CMK (cell line): ENCODE data around the gene SLC25A21.
"Not testable (repeated sequence)": the region's sequence is repeated elsewhere in the genome, so short reads cannot be mapped to it uniquely, and the experiment has no call there.

Experiments
- DNase-seq: peaks from one replicate; pipeline ENCODE4 v3.0.0-alpha.2; 2010; ENCODE audit warnings: low read depth

SLC25A21 gene

GRCh38 chr14:37088356-37089215, 83.8 kb downstream of the SLC25A21 start:
- no peak for DNase-seq

GRCh38 chr14:37087520-37087919, 84.9 kb downstream of the SLC25A21 start:
- DNase-seq, result no peak

- DNase-seq, result no peak
Observed at GRCh38 chr14:37083599-37083998, 88.8 kb downstream of the SLC25A21 start.

- no peak for DNase-seq
Observed at GRCh38 chr14:37082449-37082848, 90.0 kb downstream of the SLC25A21 start.

GRCh38 chr14:37081856-37082255, 90.5 kb downstream of the SLC25A21 start:
- no peak for DNase-seq

GRCh38 chr14:37081218-37081617, 91.2 kb downstream of the SLC25A21 start:
- no peak for DNase-seq

- DNase-seq, result no peak
Observed at GRCh38 chr14:37078131-37078530, 94.3 kb downstream of the SLC25A21 start.

- not testable (repeated sequence) for DNase-seq
Observed at GRCh38 chr14:37074320-37074719, 98.1 kb downstream of the SLC25A21 start.

GRCh38 chr14:37063467-37064240, 108.8 kb downstream of the SLC25A21 start:
- DNase-seq, result no peak

- DNase-seq, result no peak
Observed at GRCh38 chr14:37062191-37062803, 110.1 kb downstream of the SLC25A21 start.

- no peak for DNase-seq
Observed at GRCh38 chr14:37061697-37062096, 110.7 kb downstream of the SLC25A21 start.

GRCh38 chr14:37060496-37061260, 111.7 kb downstream of the SLC25A21 start:
- no peak for DNase-seq

GRCh38 chr14:37057776-37058175, 114.6 kb downstream of the SLC25A21 start:
- DNase-seq, result no peak

GRCh38 chr14:37056473-37056872, 115.9 kb downstream of the SLC25A21 start:
- no peak for DNase-seq

GRCh38 chr14:37054869-37055268, 117.5 kb downstream of the SLC25A21 start:
- no peak for DNase-seq

- no peak for DNase-seq
Observed at GRCh38 chr14:37054144-37054543, 118.3 kb downstream of the SLC25A21 start.

GRCh38 chr14:37051680-37052079, 120.7 kb downstream of the SLC25A21 start:
- no peak for DNase-seq

- no peak for DNase-seq
Observed at GRCh38 chr14:37051153-37051552, 121.3 kb downstream of the SLC25A21 start.

- DNase-seq, result no peak
Observed at GRCh38 chr14:37048666-37049071, 123.7 kb downstream of the SLC25A21 start.

- DNase-seq, result no peak
Observed at GRCh38 chr14:37047996-37048395, 124.4 kb downstream of the SLC25A21 start.

- DNase-seq, result no peak
Observed at GRCh38 chr14:37047226-37047625, 125.2 kb downstream of the SLC25A21 start.

- no peak for DNase-seq
Observed at GRCh38 chr14:37046815-37047214, 125.6 kb downstream of the SLC25A21 start.
